Uterus (tissue), 2 donors: ENCODE data around the gene EWSR1.

Experiments
- CTCF ChIP-seq, 4 experiments: fragments of 200-600 bp in 2 of 4; fragments of 450-650 bp in 2 of 4; sonication (generic) in 2 of 4; IDR thresholded peaks; one replicate each; pipeline ENCODE4 v1.5.1; 2016 to 2019; ENCODE audit warnings: antibody characterized with exemption in 4 of 4, mild to moderate bottlenecking in 2 of 4, moderate library complexity in 1 of 4
- POLR2A ChIP-seq, 2 donors: fragments of 450-650 bp; IDR thresholded peaks; one replicate each; pipeline ENCODE4 v1.6.1; 2016; ENCODE audit warnings: antibody characterized with exemption in 2 of 2, mild to moderate bottlenecking in 1 of 2, moderate library complexity in 1 of 2

- TF ChIP-seq CTCF (IDR thresholded peaks at IDR 0.05) (no peak), POLR2A (IDR thresholded peaks at IDR 0.05) (no peak)
Observed at GRCh38 chr22:29269230-29269604, 1.1 kb downstream of the EWSR1 start.
